HCEC 1CT (cell line): ENCODE results near the gene TCF7L2.
A peak's percentile ranks its signal among the peaks of the same experiment; 100 is the strongest.

ENCODE experiments used
- DNase-seq: peaks from one replicate; pipeline ENCODE4 v3.0.0-alpha.2; 2017

The TCF7L2 gene

DNA sequence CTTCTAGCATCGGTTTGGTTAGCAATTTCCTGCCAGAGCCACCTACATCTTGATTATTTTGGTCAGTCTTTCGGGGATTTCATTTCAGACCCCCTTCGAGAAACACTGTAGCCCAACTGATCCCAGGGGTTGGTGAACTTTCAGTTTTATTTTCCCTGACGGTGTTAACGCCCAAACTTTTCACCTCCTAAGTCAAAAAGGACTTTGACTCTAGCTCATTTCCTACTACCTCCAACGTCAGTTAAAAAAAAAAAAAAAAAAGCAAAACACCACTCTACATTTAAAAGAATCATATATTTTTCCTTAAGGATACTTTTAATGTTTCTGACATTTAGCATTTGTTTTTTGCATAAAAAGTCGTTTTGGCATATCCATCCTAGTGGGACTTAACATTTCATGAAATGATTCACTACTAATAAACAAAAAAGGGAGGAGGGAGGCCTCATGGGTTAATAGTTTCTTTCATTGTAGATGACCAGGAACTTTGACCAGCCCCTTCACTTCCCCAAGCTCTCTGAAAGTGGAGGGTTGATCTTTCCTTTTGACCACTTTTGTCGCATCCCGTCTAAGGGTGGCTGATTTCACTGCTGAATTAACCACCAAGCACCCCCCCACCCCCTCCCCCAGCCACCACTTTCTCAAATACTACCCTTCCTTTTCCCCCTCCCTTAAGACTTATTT lies 764 bp upstream of the TCF7L2 start:
- DNase-seq: peak; percentile 46

DNA sequence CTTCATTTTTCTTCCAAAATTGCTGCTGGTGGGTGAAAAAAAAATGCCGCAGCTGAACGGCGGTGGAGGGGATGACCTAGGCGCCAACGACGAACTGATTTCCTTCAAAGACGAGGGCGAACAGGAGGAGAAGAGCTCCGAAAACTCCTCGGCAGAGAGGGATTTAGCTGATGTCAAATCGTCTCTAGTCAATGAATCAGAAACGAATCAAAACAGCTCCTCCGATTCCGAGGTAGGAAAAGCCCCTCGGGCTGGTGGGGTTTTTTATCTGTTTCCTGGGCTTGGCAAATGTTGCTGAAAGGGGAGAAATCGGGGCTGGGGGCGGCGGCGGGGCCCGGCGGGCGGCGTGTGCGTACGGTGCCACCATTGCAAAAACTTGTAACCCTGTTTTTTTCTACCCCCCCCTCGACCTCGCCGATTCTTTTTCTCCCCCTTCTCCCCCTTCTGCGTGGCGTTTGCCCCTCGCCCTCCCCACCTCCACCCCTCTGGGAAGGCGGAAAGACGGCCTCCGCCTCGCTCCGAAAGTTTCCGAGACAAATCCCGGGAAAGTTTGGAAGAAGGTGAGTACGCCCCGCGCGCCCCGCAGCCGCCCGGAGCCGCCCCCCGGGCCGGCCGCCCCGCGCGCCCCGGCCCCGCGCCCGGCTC lies 789 bp downstream of the TCF7L2 start:
- DNase-seq: peak; percentile 52

DNA sequence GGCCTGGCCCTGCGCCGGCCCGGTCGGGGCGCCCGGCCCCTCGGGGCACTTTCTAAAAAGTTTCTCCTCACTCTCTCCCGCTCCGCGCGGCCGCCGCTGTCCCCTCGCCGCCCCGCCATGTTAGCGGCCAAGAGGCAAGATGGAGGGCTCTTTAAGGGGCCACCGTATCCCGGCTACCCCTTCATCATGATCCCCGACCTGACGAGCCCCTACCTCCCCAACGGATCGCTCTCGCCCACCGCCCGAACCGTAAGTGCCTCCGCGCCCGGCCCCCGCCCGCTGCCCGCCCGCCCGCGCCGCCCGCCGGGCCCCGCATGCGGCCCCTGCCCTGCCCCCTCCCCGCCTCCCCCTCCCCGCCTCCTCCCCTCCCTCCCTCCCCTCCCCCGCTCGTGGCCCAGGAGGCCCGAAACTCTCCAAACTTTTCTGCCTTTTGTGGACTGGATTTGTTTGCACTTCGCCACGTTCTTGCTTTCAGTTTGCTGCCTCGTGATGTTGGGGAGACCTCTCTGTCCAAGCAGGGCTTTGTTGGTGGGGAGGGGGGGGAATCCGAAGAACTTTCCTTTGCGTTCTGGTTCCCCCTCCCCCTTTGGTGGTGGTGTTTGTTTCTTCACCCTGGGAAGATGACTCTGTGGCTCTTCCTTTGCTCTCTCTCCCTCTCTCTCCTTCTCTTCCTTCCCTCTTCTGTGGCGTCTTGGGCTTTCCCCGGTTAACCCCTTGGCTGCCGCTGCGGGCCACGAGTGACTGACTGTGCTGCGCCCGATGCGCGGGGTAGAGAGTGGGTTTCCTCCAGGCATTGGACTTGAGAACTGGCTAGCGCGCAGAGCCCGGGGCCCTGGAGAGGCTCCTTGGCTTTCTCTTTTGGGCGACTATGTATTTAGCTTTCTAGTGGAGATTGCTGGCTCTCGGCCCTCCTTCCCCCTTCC lies 1.6 kb downstream of the TCF7L2 start:
- DNase-seq: peak; percentile 78

DNA sequence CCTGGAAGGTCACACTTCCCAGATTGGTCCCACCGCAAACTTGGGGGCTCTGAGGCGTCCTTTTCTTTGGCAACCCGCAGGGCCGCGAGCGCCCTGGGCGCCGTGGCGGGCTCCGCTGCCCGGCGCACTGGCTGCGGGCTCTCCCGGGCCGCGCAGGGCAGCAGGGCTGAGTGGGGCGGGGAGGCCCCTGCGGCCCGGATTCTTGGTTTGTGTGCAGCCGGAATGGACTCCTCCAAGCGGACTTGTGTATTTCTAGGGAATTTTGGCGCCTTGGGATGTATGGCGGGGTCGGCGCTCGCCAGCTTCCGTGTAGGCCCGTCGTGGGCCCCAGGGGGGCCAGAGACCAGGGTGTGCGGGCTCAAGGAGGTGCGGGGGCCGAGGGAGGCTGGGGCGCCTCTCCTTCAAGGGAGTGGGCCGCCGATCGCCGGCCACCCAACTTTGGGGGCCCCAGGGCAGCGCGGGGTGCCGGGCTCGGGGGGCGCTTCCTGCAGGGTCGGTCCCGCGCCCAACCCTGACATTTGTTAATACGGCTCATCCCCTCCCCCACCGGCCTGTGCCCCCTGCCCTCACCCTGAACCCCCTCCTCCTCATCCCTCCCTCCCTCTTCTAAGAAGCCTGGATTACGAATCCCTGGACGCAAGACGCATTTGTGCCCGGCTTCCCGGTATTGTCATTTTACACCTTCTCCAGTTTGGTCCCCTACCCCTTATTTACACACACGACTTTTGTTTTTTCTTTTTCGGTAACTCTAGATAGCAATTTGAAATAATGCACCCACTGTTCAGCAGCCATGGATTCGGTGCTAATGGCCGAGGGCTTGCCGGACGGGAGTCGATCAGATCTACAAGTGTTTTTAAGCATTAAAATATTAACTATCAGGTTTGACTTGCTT lies 2.5 kb downstream of the TCF7L2 start:
- DNase-seq: peak; percentile 46

DNA sequence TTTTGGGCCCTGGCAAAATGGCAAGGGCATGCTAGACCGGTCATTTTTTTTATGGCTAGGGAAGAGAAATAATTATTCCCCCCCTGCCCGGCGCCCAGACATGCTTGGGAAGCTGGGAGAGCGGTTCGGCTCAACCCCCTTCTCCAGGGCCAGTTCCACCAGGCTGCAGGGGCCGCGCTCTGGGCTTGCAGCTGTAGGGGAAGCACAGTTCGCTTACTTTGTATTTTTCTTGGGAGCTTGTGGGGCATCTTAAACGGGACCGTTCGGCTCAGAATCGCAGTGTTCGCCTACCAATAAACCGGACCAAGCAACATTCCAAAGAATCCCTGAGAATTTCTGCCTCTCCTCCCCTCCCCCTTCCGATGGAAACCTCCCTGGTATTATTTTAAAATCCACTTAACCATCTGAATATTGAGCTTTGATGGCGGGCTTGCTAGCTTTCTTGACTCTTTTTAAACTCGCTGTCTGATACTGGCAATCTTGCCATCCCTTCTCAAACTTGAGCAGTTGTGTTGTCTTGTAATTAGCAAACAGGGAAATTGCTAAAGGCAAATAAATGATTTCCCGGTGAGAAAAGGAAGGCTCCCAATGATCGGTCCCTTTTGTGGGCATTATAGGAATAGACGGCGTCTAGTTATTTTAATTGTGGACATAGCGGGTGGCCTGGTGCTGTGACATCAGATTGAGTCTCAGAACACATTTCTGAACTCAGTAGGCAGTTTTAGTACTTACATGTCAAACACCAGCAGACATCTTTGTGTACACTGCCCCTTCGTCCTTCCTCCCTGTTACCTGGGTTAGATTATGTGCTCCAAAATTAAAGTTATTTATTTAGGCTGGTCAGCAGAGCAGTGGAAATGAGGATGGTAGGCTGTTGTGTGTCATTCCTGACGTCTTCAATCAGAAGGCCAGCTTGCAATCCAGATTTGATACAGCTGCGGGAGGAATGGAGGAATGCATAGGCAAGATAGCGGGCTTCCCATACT lies 3.4 kb downstream of the TCF7L2 start:
- peak; percentile 38 for DNase-seq

DNA sequence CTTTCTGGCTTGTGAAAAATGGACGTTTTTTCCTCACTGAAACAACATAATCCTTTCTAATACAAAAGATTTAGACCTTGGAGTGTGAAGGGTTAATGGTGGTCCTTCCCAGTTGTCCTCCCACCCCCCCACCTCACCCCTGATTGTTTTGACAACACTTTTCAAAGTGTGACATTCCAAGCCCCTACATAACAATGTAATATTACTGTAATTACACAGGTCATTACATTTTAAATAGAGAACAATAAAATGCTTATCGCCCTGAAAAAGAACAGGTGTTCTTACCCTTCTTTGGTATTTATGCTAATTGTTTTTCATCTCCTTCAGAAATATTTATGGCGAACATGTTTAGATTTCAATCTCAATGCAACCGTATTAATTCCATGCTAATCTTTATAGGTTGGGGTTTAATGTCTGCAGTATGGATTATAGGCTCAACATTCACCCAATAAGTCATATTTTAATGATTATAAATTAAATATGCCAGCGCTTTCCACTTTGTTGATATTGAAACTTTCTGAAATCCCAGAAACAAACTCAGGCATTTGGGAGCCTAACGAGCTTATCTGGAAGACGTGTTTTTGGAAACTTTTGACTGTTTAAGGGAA lies 5.0 kb downstream of the TCF7L2 start:
- no peak for DNase-seq

DNA sequence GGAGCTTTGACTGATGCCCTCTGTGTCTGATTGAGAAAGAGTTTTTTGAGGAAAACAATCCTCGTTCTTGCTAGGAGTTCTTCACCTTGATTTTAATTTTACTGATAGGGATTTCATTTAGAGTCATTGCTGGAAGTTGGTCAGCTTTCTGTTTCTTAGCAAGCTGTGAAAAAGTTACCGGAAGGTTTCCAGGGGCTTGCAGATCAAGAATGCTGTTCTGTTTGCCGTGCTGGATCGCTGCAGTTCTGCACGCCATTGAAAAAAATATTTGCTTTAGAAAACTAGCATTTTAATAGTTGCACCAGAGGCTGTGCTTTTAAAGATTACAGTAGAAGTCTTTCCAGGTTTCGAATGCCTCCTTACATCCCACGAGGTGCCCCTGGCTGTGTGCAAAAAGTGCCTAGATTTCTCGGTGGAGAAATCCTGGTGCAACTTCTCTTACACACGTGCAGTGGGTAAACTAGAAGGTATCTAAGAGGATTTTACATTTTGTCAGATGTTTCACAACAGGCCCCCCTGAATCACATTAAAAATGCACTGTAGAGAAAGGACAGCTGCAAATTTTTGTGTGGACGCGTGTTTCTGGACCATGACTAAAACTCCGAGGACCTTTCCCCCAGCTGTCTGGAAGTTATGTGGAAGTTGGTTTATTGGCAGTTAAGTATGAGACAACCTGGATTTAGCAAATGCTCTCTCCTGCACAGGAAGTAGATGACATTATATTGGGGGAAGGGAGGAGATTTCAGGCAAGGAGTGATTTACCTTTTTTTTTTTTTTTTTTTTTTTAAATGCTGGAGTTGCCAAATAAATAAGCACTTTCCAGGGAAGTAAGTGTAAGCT lies 5.8 kb downstream of the TCF7L2 start:
- peak; percentile 93 for DNase-seq

DNA sequence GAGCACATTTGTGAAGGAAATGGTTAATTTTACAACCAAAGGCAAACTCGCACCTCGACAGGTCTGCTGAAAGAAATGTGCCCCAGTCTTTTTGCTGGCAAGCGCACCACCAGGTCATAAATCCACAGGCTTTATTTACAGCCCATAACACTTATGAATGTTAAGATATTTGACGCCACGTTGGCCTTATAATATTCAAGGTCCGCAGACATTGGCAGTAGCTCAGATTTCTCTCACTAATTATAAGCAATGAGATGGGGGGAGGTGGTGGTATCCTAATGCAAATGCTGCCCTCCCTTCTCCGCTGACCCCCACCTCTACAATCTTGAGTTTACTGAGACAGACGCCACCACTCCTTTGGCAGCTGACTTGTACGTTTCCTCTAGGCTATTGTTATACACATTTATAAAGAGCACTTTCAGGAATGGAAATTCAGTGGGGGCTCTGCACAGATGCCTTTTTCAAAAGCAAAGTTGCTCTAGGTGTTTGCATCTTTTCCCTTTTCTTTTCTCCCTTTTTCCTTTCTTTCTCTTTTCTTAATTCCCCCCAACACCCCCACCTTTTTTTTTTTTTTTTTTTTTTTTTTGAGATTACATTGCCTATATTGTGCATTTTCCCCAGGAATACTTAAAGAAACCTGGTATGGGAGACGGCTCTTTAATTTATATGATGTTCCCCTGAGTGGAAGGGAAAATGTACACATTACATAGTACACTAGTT lies 6.7 kb downstream of the TCF7L2 start:
- DNase-seq: peak; percentile 22

DNA sequence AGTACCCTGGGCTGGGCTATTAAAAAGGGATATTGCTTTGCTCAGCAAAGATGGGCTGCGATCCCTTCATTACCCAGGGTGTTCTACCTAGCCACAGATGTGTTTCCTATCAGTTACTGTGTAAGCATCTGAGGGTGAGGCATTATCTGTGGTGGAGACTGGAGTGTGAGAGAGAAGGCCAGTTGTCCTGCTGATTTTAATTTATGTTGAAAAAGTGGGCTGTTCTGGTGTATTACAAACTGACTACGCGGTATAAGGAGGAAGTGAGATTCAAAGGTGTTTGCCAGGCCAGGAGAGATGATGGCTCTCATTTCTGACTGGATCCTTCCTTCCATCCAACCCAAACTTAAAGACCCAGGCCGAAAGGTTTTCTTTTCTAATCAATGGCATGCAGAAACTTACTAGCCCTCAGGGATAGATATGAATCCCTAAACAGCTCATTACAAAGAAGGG lies 7.6 kb downstream of the TCF7L2 start:
- no peak for DNase-seq

DNA sequence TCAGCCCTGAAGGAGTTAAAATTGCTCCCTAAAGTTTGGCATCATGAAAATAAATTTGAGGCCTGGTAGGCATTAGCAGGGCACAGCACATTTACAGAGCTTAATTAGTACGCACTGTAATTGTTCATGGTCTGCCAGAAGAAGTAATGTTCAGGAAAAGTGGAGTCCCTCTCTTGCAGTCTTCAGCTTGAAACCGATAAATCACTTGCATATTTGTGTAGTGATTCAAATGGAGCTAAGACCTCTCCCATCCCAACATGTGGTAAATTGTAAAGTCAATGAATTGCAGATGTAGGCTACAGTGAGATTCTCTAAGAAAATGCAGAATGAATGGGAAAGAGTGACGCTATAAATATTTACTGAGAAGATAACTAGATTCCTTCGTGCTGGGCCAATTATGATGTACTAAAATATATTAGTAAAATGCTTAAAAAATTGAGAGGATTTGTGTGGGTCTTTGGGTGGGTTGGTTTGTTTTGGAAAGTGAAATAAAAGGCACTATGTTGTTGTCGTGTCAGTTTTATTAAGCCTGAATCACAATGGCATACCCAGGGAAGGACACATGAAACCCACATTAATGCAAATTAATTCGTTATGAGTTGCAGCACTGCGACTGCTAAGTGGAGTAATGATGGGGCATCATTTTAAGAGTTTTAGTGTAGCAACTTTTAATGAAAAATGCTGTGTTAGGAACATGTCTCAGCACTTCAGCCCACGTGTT lies 8.4 kb downstream of the TCF7L2 start:
- DNase-seq: peak; percentile 92

DNA sequence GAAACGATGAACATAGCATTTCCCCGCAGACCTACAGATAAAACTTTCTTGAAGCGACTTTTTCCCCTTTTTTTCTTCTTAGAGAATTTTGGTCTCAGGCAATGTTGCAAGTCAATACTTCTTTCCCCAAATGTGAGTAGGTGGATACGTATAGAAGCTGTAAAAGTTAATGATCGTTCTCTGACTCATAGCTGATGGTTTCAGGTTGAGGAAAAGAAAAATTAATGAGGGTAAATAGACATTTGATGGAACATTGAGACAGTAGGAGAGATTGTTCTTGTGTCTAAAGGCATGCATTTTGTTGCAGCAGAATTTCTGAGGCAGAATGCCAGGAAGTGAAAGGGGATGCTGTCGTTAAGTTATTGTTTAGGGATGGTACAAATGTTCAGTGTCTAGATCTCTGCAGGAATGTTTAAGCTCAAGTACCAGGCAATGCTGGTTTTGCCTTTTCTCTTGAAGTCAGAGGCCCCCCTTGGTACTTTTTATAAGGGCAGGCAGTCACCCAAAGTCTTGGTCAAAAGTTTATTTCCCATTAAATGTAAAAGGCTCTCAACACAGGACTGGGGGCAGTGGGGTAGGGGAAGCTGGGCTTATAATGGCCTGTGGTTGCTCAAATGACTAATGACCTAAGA lies 9.3 kb downstream of the TCF7L2 start:
- peak; percentile 35 for DNase-seq

DNA sequence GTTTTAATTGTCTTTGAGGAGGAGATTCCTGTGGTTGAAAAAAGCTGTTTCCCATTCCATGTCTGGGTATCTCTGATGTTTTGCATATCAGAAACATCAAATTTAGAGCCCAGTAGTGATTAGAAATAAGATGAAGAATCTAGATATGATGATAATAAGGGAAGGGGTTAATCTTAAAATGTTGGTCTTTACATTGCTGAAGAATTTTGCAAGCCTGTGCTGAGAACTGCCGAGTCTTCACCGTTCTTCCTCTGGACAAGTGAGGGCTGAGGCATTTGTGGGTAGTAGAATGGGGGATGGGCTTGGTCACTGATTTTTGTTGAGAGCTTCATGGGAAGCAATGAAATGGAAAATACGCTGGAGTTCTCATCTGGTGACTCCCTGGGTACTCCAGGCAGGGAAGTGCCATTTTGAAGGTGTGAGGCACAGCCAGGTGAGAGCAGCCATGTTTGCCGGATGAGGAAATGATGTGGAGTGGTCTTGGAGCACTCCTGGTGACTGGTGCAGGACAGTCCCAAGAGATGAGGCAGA lies 10.2 kb downstream of the TCF7L2 start:
- no peak for DNase-seq

DNA sequence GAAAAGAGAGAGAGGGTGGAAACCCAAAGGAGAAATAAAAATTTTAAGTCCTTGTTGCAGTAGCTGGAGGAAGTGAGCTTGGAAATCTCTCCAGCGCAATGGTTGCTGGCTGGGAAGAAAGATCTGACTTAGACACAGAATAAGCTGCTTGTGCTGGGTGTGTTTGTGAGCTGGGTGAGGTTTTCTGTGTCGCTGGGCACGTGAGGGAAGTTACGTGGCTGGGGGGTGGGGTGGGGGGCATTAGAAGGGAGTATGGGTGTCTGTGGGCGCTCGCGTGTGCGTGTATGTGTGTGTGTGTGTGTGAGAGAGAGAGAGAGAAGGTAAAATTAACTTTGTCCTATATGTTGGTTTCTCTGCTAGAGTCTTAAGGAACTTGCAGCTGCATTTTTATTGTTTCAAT lies 11.6 kb downstream of the TCF7L2 start:
- no peak for DNase-seq

DNA sequence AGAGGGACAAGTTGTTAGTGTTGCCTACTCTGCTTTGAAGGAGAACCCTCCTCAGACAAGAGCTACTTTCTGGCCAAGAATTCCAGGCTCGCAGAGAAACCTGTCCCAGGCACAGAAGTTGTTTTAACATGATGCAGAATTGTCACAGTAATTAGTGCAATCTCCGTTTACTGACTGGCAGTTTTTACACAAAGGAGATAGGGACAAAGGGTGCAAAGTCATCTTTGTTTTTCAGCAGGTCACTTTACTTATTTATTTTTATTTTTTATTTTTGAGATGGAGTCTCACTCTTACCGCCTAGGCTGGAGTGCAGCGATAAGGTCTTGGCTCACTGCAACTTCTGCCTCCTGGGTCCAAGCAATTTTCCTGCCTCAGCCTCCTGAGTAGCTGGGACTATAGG lies 12.3 kb downstream of the TCF7L2 start:
- DNase-seq: no peak

DNA sequence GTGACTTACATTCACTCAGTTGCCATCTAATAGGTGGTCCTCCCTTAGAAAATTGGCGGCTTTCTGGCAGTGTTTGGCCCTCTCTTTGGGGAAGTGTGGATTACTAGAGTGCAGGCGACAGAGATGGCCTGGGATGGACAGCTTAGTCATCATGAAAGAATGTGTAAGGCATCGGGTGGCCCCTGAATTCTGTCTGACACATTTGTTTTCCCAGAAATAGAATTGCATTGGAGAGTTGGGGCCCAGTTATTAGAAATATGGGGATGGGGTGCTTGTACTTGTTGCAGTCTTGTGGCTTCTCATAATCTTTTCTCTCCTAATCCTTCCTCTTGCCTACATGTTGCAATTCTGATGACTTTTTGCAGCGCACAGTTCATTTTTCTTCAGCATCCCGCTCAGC lies 13.8 kb downstream of the TCF7L2 start:
- peak; percentile 42 for DNase-seq

DNA sequence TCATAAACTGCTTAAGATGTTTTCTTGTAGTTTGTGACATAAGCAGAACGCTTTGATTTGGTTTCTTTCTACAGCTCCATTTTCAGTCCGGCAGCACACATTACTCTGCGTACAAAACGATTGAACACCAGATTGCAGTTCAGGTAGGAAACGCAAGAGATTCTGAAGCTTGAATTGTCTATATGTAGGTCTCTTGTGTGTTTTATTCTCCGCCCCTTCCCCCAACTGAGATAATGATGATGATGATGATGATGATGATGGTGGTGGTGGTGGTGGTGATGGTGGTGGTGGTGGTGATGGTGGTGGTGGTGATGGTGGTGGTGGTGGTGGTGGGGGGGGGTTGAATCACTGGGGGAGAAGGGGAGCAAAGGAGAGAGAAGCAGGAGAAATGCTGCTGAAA lies 14.4 kb downstream of the TCF7L2 start:
- no peak for DNase-seq

DNA sequence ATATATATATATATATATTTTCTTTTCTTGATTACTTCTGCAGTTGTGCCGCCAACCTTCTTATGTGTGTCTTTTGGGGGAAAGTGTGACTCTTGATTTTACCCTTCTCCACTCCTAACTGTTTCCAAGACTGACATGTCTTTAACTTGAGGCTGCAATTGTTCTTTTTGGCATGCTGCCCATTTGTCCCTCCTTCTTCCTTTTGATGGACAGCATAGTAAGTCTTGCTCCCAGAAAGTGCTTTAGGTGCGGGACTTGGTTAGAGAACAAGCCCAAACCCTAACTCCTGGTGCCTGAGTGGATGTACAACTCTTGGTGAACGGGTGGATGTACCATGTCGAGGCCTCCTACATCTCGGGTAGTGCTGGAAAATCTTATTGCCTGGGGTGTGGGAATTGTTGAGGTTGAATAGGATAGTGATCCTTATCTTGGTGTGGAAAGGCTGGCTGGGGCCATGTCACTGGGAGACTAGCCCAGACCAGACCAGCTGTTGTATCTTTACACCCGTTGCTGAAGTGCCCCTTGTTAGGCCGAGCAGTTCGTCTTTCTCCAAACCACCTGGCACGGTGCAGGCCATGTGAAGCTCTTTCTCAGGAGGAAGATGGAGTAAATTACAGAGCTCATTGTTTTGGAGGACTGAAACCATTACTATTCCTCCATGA lies 16.3 kb downstream of the TCF7L2 start:
- DNase-seq: no peak
